T follicular helper cell (primary cell): Measurements from ENCODE around the gene BATF3.
"Not testable (repeated sequence)": the region's sequence is repeated elsewhere in the genome, so short reads cannot be mapped to it uniquely, and the experiment has no call there.

Experiments used
- DNase-seq: peaks from one replicate; pipeline ENCODE4 v3.0.0-alpha.2; 2020; ENCODE audit warnings: low read depth
- total RNA-seq, 2 experiments: gene quantifications; one replicate each; lab custom pipeline; 2026; lab: John Stamatoyannopoulos, UW

BATF3 gene
- 7.4 to 45.7 reads per million in 2 experiments for total RNA-seq

- DNase-seq, result peak; percentile 21
Measured at GRCh38 chr1:212699625-212700222, at the start of gene BATF3. BATF3 (minus strand) TSS chr1:212699840; CDS start chr1:212699762, 78 bp downstream.

GRCh38 chr1:212746546-212746945, 46.9 kb upstream of the BATF3 start:
- DNase-seq, result no peak

- no peak for DNase-seq
Measured at GRCh38 chr1:212745303-212745702, 45.7 kb upstream of the BATF3 start.

- no peak for DNase-seq
Measured at GRCh38 chr1:212743901-212744475, 44.3 kb upstream of the BATF3 start.

GRCh38 chr1:212738330-212738729, 38.7 kb upstream of the BATF3 start:
- no peak for DNase-seq

GRCh38 chr1:212737559-212737958, 37.9 kb upstream of the BATF3 start:
- DNase-seq, result no peak

GRCh38 chr1:212733109-212733508, 33.5 kb upstream of the BATF3 start:
- no peak for DNase-seq

- no peak for DNase-seq
Measured at GRCh38 chr1:212731630-212732029, 32.0 kb upstream of the BATF3 start.

GRCh38 chr1:212728606-212729005, 29.0 kb upstream of the BATF3 start:
- DNase-seq, result no peak

- DNase-seq, result no peak
Measured at GRCh38 chr1:212727386-212728181, 27.9 kb upstream of the BATF3 start.

- not testable (repeated sequence) for DNase-seq
Measured at GRCh38 chr1:212724679-212725078, 25.0 kb upstream of the BATF3 start.

GRCh38 chr1:212722270-212722957, 22.8 kb upstream of the BATF3 start:
- DNase-seq, result no peak

- DNase-seq, result no peak
Measured at GRCh38 chr1:212721388-212722247, 22.0 kb upstream of the BATF3 start.

GRCh38 chr1:212719633-212720032, 20.0 kb upstream of the BATF3 start:
- DNase-seq, result no peak

- DNase-seq, result no peak
Measured at GRCh38 chr1:212718499-212718898, 18.9 kb upstream of the BATF3 start.

GRCh38 chr1:212716161-212716560, 16.5 kb upstream of the BATF3 start:
- DNase-seq, result no peak

GRCh38 chr1:212713465-212714136, 14.0 kb upstream of the BATF3 start:
- no peak for DNase-seq

GRCh38 chr1:212712451-212713303, 13.0 kb upstream of the BATF3 start:
- no peak for DNase-seq

GRCh38 chr1:212711974-212712373, 12.3 kb upstream of the BATF3 start:
- DNase-seq, result not testable (repeated sequence)

- DNase-seq, result no peak
Measured at GRCh38 chr1:212710566-212710965, 10.9 kb upstream of the BATF3 start.
